Measurements from ENCODE around the gene RNF217. TPM values are rescaled to one million over a fixed set of nuclear protein-coding genes. Genes with fewer than 3 reads are reported as not detected.

The RNF217 gene
- total and polyA plus RNA-seq, 2 of the 8 experiments (the other 6 are each of a cell fraction or from before 2014, with no cell fraction given): 2.0 to 8.9 TPM

DNA sequence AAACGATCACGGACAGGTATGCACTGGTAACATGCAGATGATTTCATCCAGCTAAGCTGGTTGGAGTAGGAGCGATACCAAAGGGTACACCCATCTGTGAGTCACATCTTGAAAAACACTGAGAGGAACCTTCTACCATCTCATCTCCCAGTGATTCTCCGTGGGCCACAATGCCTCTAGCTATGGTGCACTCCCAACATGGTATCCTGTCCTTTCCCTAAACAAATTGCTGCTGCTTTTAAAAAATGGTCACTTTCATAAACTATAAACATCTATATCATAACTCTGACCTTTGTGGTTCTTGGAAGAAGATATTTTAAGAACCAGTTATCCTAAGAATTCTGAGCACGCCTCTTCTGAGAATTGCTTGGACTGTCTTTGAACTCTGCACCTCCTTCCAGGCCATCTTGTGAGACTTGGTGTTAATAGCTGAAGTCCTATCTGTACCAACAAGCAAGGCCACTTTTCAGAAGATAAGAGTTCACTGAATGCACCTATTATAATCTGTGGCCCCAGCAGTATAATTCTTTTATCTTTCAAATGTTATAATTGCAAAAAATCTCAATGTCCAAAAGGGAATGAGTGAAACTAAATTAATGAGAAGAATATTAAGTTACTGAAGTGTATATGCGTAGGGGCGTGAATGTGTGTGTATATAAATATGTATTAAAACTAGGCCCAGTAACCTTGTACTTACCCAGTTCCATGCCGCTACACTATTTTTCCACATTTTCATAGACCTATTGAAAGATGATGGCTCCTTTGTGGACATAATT is 120.9 kb downstream of the RNF217 start:
- no peak overlapping the region for H4K91ac ChIP-seq (replicated peaks; ENCODE audit: insufficient read length, low read length)
- DNase-seq (ENCODE audit: low read depth in 1 of 2, low spot score in 2 of 2) (no peak), FAIRE-seq (no peak)
- no peaks in the 10 kb centered on the region for H3K79me2 ChIP-seq (ENCODE audit: control insufficient read depth in 1 of 2, insufficient read depth in 2 of 2, low read length in 2 of 2)
- H3K4me2 ChIP-seq (ENCODE audit: insufficient read depth in 1 of 2, low read depth in 2 of 2, low read length in 2 of 2): no peak overlapping the region
- no peak overlapping the region for H3K4me3 ChIP-seq (ENCODE audit: extremely low read depth in 1 of 4, insufficient read depth in 2 of 4, low read depth in 3 of 4, low read length in 4 of 4)
- H3K56ac ChIP-seq (replicated peaks; ENCODE audit: insufficient read length, low read depth, low read length): no peak overlapping the region
- no peak overlapping the region for H3K14ac ChIP-seq (ENCODE audit: insufficient read length)
- H2AFZ ChIP-seq (ENCODE audit: low read length): no peak overlapping the region
- no peak overlapping the region for H3K18ac ChIP-seq (ENCODE audit: extremely low read depth, low read length)
- no peak overlapping the region for H4K8ac ChIP-seq (ENCODE audit: extremely low read depth, insufficient read depth, low read length)
- H2BK120ac ChIP-seq (replicated peaks; ENCODE audit: low read depth, low read length): no peak overlapping the region
- H3K27me3 ChIP-seq (replicated peaks in 1 of 4; ENCODE audit: control insufficient read depth in 3 of 4, extremely low read depth in 1 of 4, insufficient read depth in 3 of 4, low read length in 3 of 4): no peaks in the 10 kb centered on the region
- H3K36me3 ChIP-seq (ENCODE audit: control insufficient read depth in 2 of 4, insufficient read depth in 4 of 4, low read length in 3 of 4): no peaks in the 10 kb centered on the region
- H4K5ac ChIP-seq (ENCODE audit: insufficient read length, low read depth, low read length): no peak overlapping the region
- H3K27ac ChIP-seq (ENCODE audit: low read depth, low read length): no peak overlapping the region
- TF ChIP-seq, protein P1, sequence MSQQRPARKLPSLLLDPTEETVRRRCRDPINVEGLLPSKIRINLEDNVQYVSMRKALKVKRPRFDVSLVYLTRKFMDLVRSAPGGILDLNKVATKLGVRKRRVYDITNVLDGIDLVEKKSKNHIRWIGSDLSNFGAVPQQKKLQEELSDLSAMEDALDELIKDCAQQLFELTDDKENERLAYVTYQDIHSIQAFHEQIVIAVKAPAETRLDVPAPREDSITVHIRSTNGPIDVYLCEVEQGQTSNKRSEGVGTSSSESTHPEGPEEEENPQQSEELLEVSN (IDR thresholded peaks at IDR 0.05): no peak
- TF ChIP-seq RXRA (IDR thresholded peaks at IDR 0.05; ENCODE audit: insufficient read depth, low read depth, low read length) (no peak), CHD2 (IDR thresholded peaks at IDR 0.05; ENCODE audit: low read length) (no peak), NANOG (IDR thresholded peaks at IDR 0.05; ENCODE audit: insufficient read depth, low read depth, low read length, poor library complexity, severe bottlenecking) (no peak), SIN3A (conservative IDR thresholded peaks at IDR 0.05 in 1 of 2, IDR thresholded peaks at IDR 0.05 in 1 of 2; ENCODE audit: low read depth in 1 of 2, low read length in 2 of 2) (no peak), SIRT6 (IDR thresholded peaks at IDR 0.05; ENCODE audit: low read length) (no peak), ATF2 (IDR thresholded peaks at IDR 0.05; ENCODE audit: low read length) (no peak)
- TF ChIP-seq, protein P2, sequence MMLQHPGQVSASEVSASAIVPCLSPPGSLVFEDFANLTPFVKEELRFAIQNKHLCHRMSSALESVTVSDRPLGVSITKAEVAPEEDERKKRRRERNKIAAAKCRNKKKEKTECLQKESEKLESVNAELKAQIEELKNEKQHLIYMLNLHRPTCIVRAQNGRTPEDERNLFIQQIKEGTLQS (IDR thresholded peaks at IDR 0.05; ENCODE audit: insufficient read depth, low read depth, low read length): no peak
- WGBS, 2 experiments (ENCODE audit: extremely low coverage in 1 of 2, insufficient coverage in 1 of 2, insufficient read length in 1 of 2, insufficient replicate concordance in 2 of 2, low coverage in 1 of 2, low lambda C conversion rate in 2 of 2, missing lambda C conversion rate in 1 of 2): 87 to 100% methylated on average over 2 to 8 of the region's 8 CpGs
- no peaks in the 10 kb centered on the region for H3K9me3 ChIP-seq (ENCODE audit: insufficient read depth in 2 of 2, low read depth in 1 of 2, low read length in 1 of 2)
- CTCF ChIA-PET (ENCODE audit: partially characterized antibody): interaction anchor here (0.9 kb wide), 1 partner anchor 16 kb away, joined by 3 read pairs; no protein-coding TSS in a partner anchor
- H3K23ac ChIP-seq (ENCODE audit: insufficient read length): no peak overlapping the region
- no peak overlapping the region for H2BK20ac ChIP-seq (ENCODE audit: low read length)
- H2BK5ac ChIP-seq (ENCODE audit: low read depth, low read length): no peak overlapping the region
- H3K4ac ChIP-seq (replicated peaks; ENCODE audit: insufficient read length, low read depth, low read length): no peak overlapping the region
- no peaks in the 10 kb centered on the region for H3K23me2 ChIP-seq (ENCODE audit: low read depth, low read length)
- H3K79me1 ChIP-seq (ENCODE audit: low read depth, low read length): no peaks in the 10 kb centered on the region
- POLR2A ChIA-PET (ENCODE audit: partially characterized antibody): interaction anchor here (0.6 kb wide), 1 partner anchor 8 kb away, joined by 3 read pairs; no protein-coding TSS in a partner anchor
- H3K9ac ChIP-seq (replicated peaks in 1 of 4; ENCODE audit: extremely low read depth in 1 of 4, low read depth in 3 of 4, low read length in 3 of 4): no peak overlapping the region
- no peaks in the 10 kb centered on the region for H3K4me1 ChIP-seq (replicated peaks in 1 of 4; ENCODE audit: control insufficient read depth in 3 of 4, insufficient read depth in 4 of 4, low read length in 3 of 4)
- no peak overlapping the region for H2BK12ac ChIP-seq (ENCODE audit: low read depth, low read length)
- no peak overlapping the region for H2AK5ac ChIP-seq (ENCODE audit: low read depth, low read length)
- H2BK15ac ChIP-seq (ENCODE audit: low read length): no peak overlapping the region
- H4K20me1 ChIP-seq (replicated peaks in 1 of 2; ENCODE audit: control insufficient read depth in 1 of 2, insufficient read depth in 2 of 2, low read length in 2 of 2): no peaks in the 10 kb centered on the region

All from H1 (cell line).